ENCODE measurements around the gene PPIP5K1.

PPIP5K1 gene

GRCh38 chr15:43517354-43518196 is 72.4 kb downstream of the PPIP5K1 start, which contains the start of gene MAP1A:
Gene MAP1A, plus strand, starts transcription at chr15:43517608. Its CDS starts 3,866 bp downstream, at chr15:43521474.
- DNase-seq: no peak

GRCh38 chr15:43516801-43517353 is 73.1 kb downstream of the PPIP5K1 start:
- no peak for DNase-seq

GRCh38 chr15:43516185-43516584 is 73.8 kb downstream of the PPIP5K1 start:
- no peak for DNase-seq

- DNase-seq: no peak
Observed at GRCh38 chr15:43515741-43516140, 74.3 kb downstream of the PPIP5K1 start.

- no peak for DNase-seq
Observed at GRCh38 chr15:43514241-43515057, 75.6 kb downstream of the PPIP5K1 start.

- DNase-seq: no peak
Observed at GRCh38 chr15:43513550-43513949, 76.5 kb downstream of the PPIP5K1 start.

- DNase-seq: no peak
Observed at GRCh38 chr15:43511012-43511885, 78.8 kb downstream of the PPIP5K1 start.

GRCh38 chr15:43510200-43511011 is 79.6 kb downstream of the PPIP5K1 start:
- peak; percentile 80 for DNase-seq

- no peak for DNase-seq
Observed at GRCh38 chr15:43509660-43510199, 80.3 kb downstream of the PPIP5K1 start.

- no peak for DNase-seq
Observed at GRCh38 chr15:43508991-43509659, 80.9 kb downstream of the PPIP5K1 start.

- no peak for DNase-seq
Observed at GRCh38 chr15:43508421-43508820, 81.6 kb downstream of the PPIP5K1 start.

- DNase-seq: no peak
Observed at GRCh38 chr15:43505738-43506137, 84.3 kb downstream of the PPIP5K1 start.

- DNase-seq: no peak
Observed at GRCh38 chr15:43499635-43500034, 90.4 kb downstream of the PPIP5K1 start.

- no peak for DNase-seq
Observed at GRCh38 chr15:43498990-43499389, 91.0 kb downstream of the PPIP5K1 start.

GRCh38 chr15:43493703-43494472 is 96.1 kb downstream of the PPIP5K1 start:
- DNase-seq: no peak

GRCh38 chr15:43492673-43493601 is 97.1 kb downstream of the PPIP5K1 start, which contains the start of gene TP53BP1:
Gene TP53BP1, minus strand, starts transcription at chr15:43493156. Its CDS starts 113 bp downstream, at chr15:43493043.
- peak; percentile 69 for DNase-seq

- DNase-seq: no peak
Observed at GRCh38 chr15:43492266-43492665, 97.7 kb downstream of the PPIP5K1 start.

GRCh38 chr15:43489191-43489590 is 100.8 kb downstream of the PPIP5K1 start:
- no peak for DNase-seq

- DNase-seq: no peak
Observed at GRCh38 chr15:43488790-43489189, 101.2 kb downstream of the PPIP5K1 start.

All from SIG-M5 (cell line).